ENCODE results near the gene CELF1.

CELF1 gene

GRCh38 chr11:47437746-47438418 lies 115.0 kb downstream of the CELF1 start:
- Histone ChIP-seq H3K9ac (ENCODE audit: low read length) (no peak overlapping the region), H3F3A (ENCODE audit: insufficient read depth, low read length) (no peaks in the 10 kb centered on the region), H3K36me3 (replicated peaks; ENCODE audit: insufficient read depth, low read length) (no peaks in the 10 kb centered on the region), H3K9me3 (replicated peaks; ENCODE audit: insufficient read depth, low read length) (no peaks in the 10 kb centered on the region), H4K20me1 (ENCODE audit: insufficient read depth, low read length) (no peaks in the 10 kb centered on the region), H3K4me1 (ENCODE audit: low read length) (no peaks in the 10 kb centered on the region), H3K27ac (ENCODE audit: low read length) (no peak overlapping the region), H2AFZ (ENCODE audit: low read length) (no peak overlapping the region), H3K4me3 (ENCODE audit: low read length) (no peak overlapping the region), H3K4me2 (ENCODE audit: low read depth, low read length) (no peak overlapping the region), H3K27me3 (replicated peaks; ENCODE audit: insufficient read depth, low read length) (no peaks in the 10 kb centered on the region), H3K79me2 (ENCODE audit: low read length) (no peaks in the 10 kb centered on the region), H3K9me2 (replicated peaks; ENCODE audit: insufficient read depth, low read length) (no peaks in the 10 kb centered on the region)
- no peak for TF ChIP-seq EZH2phosphoT487 (IDR thresholded peaks at IDR 0.05; ENCODE audit: low read length)
- no peak for DNase-seq

- H3K9ac ChIP-seq (ENCODE audit: low read length), result no peak overlapping the region
Observed at GRCh38 chr11:47437218-47437745, 115.7 kb downstream of the CELF1 start.

GRCh38 chr11:47436726-47437125 lies 116.2 kb downstream of the CELF1 start:
- no peaks in the 10 kb centered on the region for H3K36me3 ChIP-seq (replicated peaks; ENCODE audit: insufficient read depth, low read length)
- no peaks in the 10 kb centered on the region for H3K27me3 ChIP-seq (replicated peaks; ENCODE audit: insufficient read depth, low read length)
- H4K20me1 ChIP-seq (ENCODE audit: insufficient read depth, low read length), result no peaks in the 10 kb centered on the region
- TF ChIP-seq EZH2 (optimal IDR thresholded peaks at IDR 0.05; ENCODE audit: low read depth, low read length) (no peak), EZH2phosphoT487 (IDR thresholded peaks at IDR 0.05; ENCODE audit: low read length) (no peak), CTCF (IDR thresholded peaks at IDR 0.05; ENCODE audit: low read length) (no peak)
- no peaks in the 10 kb centered on the region for H3K79me2 ChIP-seq (ENCODE audit: low read length)
- no peak overlapping the region for H3K27ac ChIP-seq (ENCODE audit: low read length)
- H3K4me1 ChIP-seq (ENCODE audit: low read length), result no peaks in the 10 kb centered on the region
- H3K9ac ChIP-seq (ENCODE audit: low read length), result no peak overlapping the region
- no peaks in the 10 kb centered on the region for H3K9me3 ChIP-seq (replicated peaks; ENCODE audit: insufficient read depth, low read length)
- no peaks in the 10 kb centered on the region for H3F3A ChIP-seq (ENCODE audit: insufficient read depth, low read length)
- no peaks in the 10 kb centered on the region for H3K9me2 ChIP-seq (replicated peaks; ENCODE audit: insufficient read depth, low read length)
- DNase-seq, result no peak
- no peak overlapping the region for H3K4me2 ChIP-seq (ENCODE audit: low read depth, low read length)
- no peak overlapping the region for H2AFZ ChIP-seq (ENCODE audit: low read length)
- H3K4me3 ChIP-seq (ENCODE audit: low read length), result no peak overlapping the region

More at GRCh38 chr11:47437218-47437745, 115.7 kb downstream of the CELF1 start:
- no peak for TF ChIP-seq CTCF (IDR thresholded peaks at IDR 0.05; ENCODE audit: low read length)
- no peak for TF ChIP-seq EZH2 (optimal IDR thresholded peaks at IDR 0.05; ENCODE audit: low read depth, low read length)
- no peak for TF ChIP-seq EZH2phosphoT487 (IDR thresholded peaks at IDR 0.05; ENCODE audit: low read length)
- no peaks in the 10 kb centered on the region for H3F3A ChIP-seq (ENCODE audit: insufficient read depth, low read length)
- no peaks in the 10 kb centered on the region for H3K36me3 ChIP-seq (replicated peaks; ENCODE audit: insufficient read depth, low read length)
- no peak overlapping the region for H3K4me2 ChIP-seq (ENCODE audit: low read depth, low read length)
- no peaks in the 10 kb centered on the region for H3K27me3 ChIP-seq (replicated peaks; ENCODE audit: insufficient read depth, low read length)
- H3K79me2 ChIP-seq (ENCODE audit: low read length), result no peaks in the 10 kb centered on the region
- H3K27ac ChIP-seq (ENCODE audit: low read length), result no peak overlapping the region
- DNase-seq, result no peak
- H3K4me3 ChIP-seq (ENCODE audit: low read length), result no peak overlapping the region
- no peak overlapping the region for H2AFZ ChIP-seq (ENCODE audit: low read length)
- H3K9me2 ChIP-seq (replicated peaks; ENCODE audit: insufficient read depth, low read length), result no peaks in the 10 kb centered on the region
- no peaks in the 10 kb centered on the region for H4K20me1 ChIP-seq (ENCODE audit: insufficient read depth, low read length)
- H3K9me3 ChIP-seq (replicated peaks; ENCODE audit: insufficient read depth, low read length), result no peaks in the 10 kb centered on the region
- no peaks in the 10 kb centered on the region for H3K4me1 ChIP-seq (ENCODE audit: low read length)

GRCh38 chr11:47435687-47436086 lies 117.2 kb downstream of the CELF1 start:
- TF ChIP-seq CTCF (IDR thresholded peaks at IDR 0.05; ENCODE audit: low read length), result no peak
- no peak for TF ChIP-seq EZH2 (optimal IDR thresholded peaks at IDR 0.05; ENCODE audit: low read depth, low read length)
- TF ChIP-seq EZH2phosphoT487 (IDR thresholded peaks at IDR 0.05; ENCODE audit: low read length), result no peak
- no peaks in the 10 kb centered on the region for H4K20me1 ChIP-seq (ENCODE audit: insufficient read depth, low read length)
- H3K9me3 ChIP-seq (replicated peaks; ENCODE audit: insufficient read depth, low read length), result no peaks in the 10 kb centered on the region

More at GRCh38 chr11:47435687-47436086, 117.2 kb downstream of the CELF1 start:
- no peaks in the 10 kb centered on the region for H3K4me1 ChIP-seq (ENCODE audit: low read length)
- no peaks in the 10 kb centered on the region for H3F3A ChIP-seq (ENCODE audit: insufficient read depth, low read length)
- H3K36me3 ChIP-seq (replicated peaks; ENCODE audit: insufficient read depth, low read length), result no peaks in the 10 kb centered on the region
- H3K27ac ChIP-seq (ENCODE audit: low read length), result no peak overlapping the region
- H3K27me3 ChIP-seq (replicated peaks; ENCODE audit: insufficient read depth, low read length), result no peaks in the 10 kb centered on the region
- no peaks in the 10 kb centered on the region for H3K79me2 ChIP-seq (ENCODE audit: low read length)
- H3K9ac ChIP-seq (ENCODE audit: low read length), result no peak overlapping the region
- no peak overlapping the region for H3K4me3 ChIP-seq (ENCODE audit: low read length)
- H3K9me2 ChIP-seq (replicated peaks; ENCODE audit: insufficient read depth, low read length), result no peaks in the 10 kb centered on the region
- no peak overlapping the region for H2AFZ ChIP-seq (ENCODE audit: low read length)
- DNase-seq, result no peak
- no peak overlapping the region for H3K4me2 ChIP-seq (ENCODE audit: low read depth, low read length)

All from MM.1S (cell line).